Measurements from ENCODE around the gene ABCC6.
"Not testable (repeated sequence)": the region's sequence is repeated elsewhere in the genome, so short reads cannot be mapped to it uniquely, and the experiment has no call there.

The ABCC6 gene

GRCh38 chr16:16166085-16166484 lies 57.2 kb downstream of the ABCC6 start:
- Histone ChIP-seq H3K4me1 (ENCODE audit: control insufficient read depth, insufficient read depth, low read length, poor library complexity, severe bottlenecking) (no peaks in the 10 kb centered on the region), H3K27ac (ENCODE audit: insufficient read depth, low read length, poor library complexity, severe bottlenecking) (no peak overlapping the region), H3K4me3 (ENCODE audit: insufficient read depth, low read depth, low read length, poor library complexity, severe bottlenecking) (no peak overlapping the region), H3K27me3 (replicated peaks; ENCODE audit: control insufficient read depth, insufficient read depth, low read length, poor library complexity, severe bottlenecking) (no peaks in the 10 kb centered on the region), H3K9me3 (ENCODE audit: control insufficient read depth, low read length) (no peaks in the 10 kb centered on the region), H3K36me3 (ENCODE audit: control insufficient read depth, insufficient read depth, low read length) (no peaks in the 10 kb centered on the region)
- DNase-seq: no peak

- H3K4me3 ChIP-seq (ENCODE audit: insufficient read depth, low read depth, low read length, poor library complexity, severe bottlenecking): no peak overlapping the region
- H3K27me3 ChIP-seq (replicated peaks; ENCODE audit: control insufficient read depth, insufficient read depth, low read length, poor library complexity, severe bottlenecking): no peaks in the 10 kb centered on the region
- H3K36me3 ChIP-seq (ENCODE audit: control insufficient read depth, insufficient read depth, low read length): no peaks in the 10 kb centered on the region
- no peaks in the 10 kb centered on the region for H3K4me1 ChIP-seq (ENCODE audit: control insufficient read depth, insufficient read depth, low read length, poor library complexity, severe bottlenecking)
- H3K27ac ChIP-seq (ENCODE audit: insufficient read depth, low read length, poor library complexity, severe bottlenecking): no peak overlapping the region
- peaks cover 8% of the 10 kb centered on the region for H3K9me3 ChIP-seq (ENCODE audit: control insufficient read depth, low read length)
- DNase-seq: no peak
Measured at GRCh38 chr16:16164243-16164642, 59.1 kb downstream of the ABCC6 start.

GRCh38 chr16:16163571-16163970 lies 59.7 kb downstream of the ABCC6 start:
- DNase-seq: no peak
- Histone ChIP-seq H3K4me3 (ENCODE audit: insufficient read depth, low read depth, low read length, poor library complexity, severe bottlenecking) (no peak overlapping the region), H3K27me3 (replicated peaks; ENCODE audit: control insufficient read depth, insufficient read depth, low read length, poor library complexity, severe bottlenecking) (no peaks in the 10 kb centered on the region), H3K9me3 (ENCODE audit: control insufficient read depth, low read length) (peaks cover 10% of the 10 kb centered on the region), H3K4me1 (ENCODE audit: control insufficient read depth, insufficient read depth, low read length, poor library complexity, severe bottlenecking) (no peaks in the 10 kb centered on the region), H3K27ac (ENCODE audit: insufficient read depth, low read length, poor library complexity, severe bottlenecking) (no peak overlapping the region), H3K36me3 (ENCODE audit: control insufficient read depth, insufficient read depth, low read length) (no peaks in the 10 kb centered on the region)

- DNase-seq: no peak
- Histone ChIP-seq H3K27ac (ENCODE audit: insufficient read depth, low read length, poor library complexity, severe bottlenecking) (no peak overlapping the region), H3K4me1 (ENCODE audit: control insufficient read depth, insufficient read depth, low read length, poor library complexity, severe bottlenecking) (no peaks in the 10 kb centered on the region), H3K27me3 (replicated peaks; ENCODE audit: control insufficient read depth, insufficient read depth, low read length, poor library complexity, severe bottlenecking) (no peaks in the 10 kb centered on the region), H3K4me3 (ENCODE audit: insufficient read depth, low read depth, low read length, poor library complexity, severe bottlenecking) (no peak overlapping the region), H3K9me3 (ENCODE audit: control insufficient read depth, low read length) (peaks cover 10% of the 10 kb centered on the region), H3K36me3 (ENCODE audit: control insufficient read depth, insufficient read depth, low read length) (no peaks in the 10 kb centered on the region)
Measured at GRCh38 chr16:16163109-16163508, 60.2 kb downstream of the ABCC6 start.

GRCh38 chr16:16162591-16162990 lies 60.7 kb downstream of the ABCC6 start:
- DNase-seq: no peak
- H3K27ac ChIP-seq (ENCODE audit: insufficient read depth, low read length, poor library complexity, severe bottlenecking): no peak overlapping the region
- no peaks in the 10 kb centered on the region for H3K36me3 ChIP-seq (ENCODE audit: control insufficient read depth, insufficient read depth, low read length)
- peaks cover 10% of the 10 kb centered on the region for H3K9me3 ChIP-seq (ENCODE audit: control insufficient read depth, low read length)
- H3K4me3 ChIP-seq (ENCODE audit: insufficient read depth, low read depth, low read length, poor library complexity, severe bottlenecking): no peak overlapping the region
- no peaks in the 10 kb centered on the region for H3K27me3 ChIP-seq (replicated peaks; ENCODE audit: control insufficient read depth, insufficient read depth, low read length, poor library complexity, severe bottlenecking)
- no peaks in the 10 kb centered on the region for H3K4me1 ChIP-seq (ENCODE audit: control insufficient read depth, insufficient read depth, low read length, poor library complexity, severe bottlenecking)

GRCh38 chr16:16161840-16162239 lies 61.5 kb downstream of the ABCC6 start:
- H3K27ac ChIP-seq (ENCODE audit: insufficient read depth, low read length, poor library complexity, severe bottlenecking); H3K36me3 ChIP-seq (ENCODE audit: control insufficient read depth, insufficient read depth, low read length); DNase-seq; H3K4me3 ChIP-seq (ENCODE audit: insufficient read depth, low read depth, low read length, poor library complexity, severe bottlenecking); H3K4me1 ChIP-seq (ENCODE audit: control insufficient read depth, insufficient read depth, low read length, poor library complexity, severe bottlenecking); H3K27me3 ChIP-seq (replicated peaks; ENCODE audit: control insufficient read depth, insufficient read depth, low read length, poor library complexity, severe bottlenecking): not testable (repeated sequence)
- peaks cover 10% of the 10 kb centered on the region for H3K9me3 ChIP-seq (ENCODE audit: control insufficient read depth, low read length)

- no peak overlapping the region for H3K27ac ChIP-seq (ENCODE audit: insufficient read depth, low read length, poor library complexity, severe bottlenecking)
- no peak overlapping the region for H3K4me3 ChIP-seq (ENCODE audit: insufficient read depth, low read depth, low read length, poor library complexity, severe bottlenecking)
- H3K36me3 ChIP-seq (ENCODE audit: control insufficient read depth, insufficient read depth, low read length): no peaks in the 10 kb centered on the region
- peaks cover 10% of the 10 kb centered on the region for H3K9me3 ChIP-seq (ENCODE audit: control insufficient read depth, low read length)
- H3K27me3 ChIP-seq (replicated peaks; ENCODE audit: control insufficient read depth, insufficient read depth, low read length, poor library complexity, severe bottlenecking): no peaks in the 10 kb centered on the region
- no peak for DNase-seq
- no peaks in the 10 kb centered on the region for H3K4me1 ChIP-seq (ENCODE audit: control insufficient read depth, insufficient read depth, low read length, poor library complexity, severe bottlenecking)
Measured at GRCh38 chr16:16161319-16161718, 62.0 kb downstream of the ABCC6 start.

- H3K9me3 ChIP-seq (ENCODE audit: control insufficient read depth, low read length): peaks cover 10% of the 10 kb centered on the region
Measured at GRCh38 chr16:16159662-16160061, 63.6 kb downstream of the ABCC6 start.

GRCh38 chr16:16158741-16159374 lies 64.4 kb downstream of the ABCC6 start:
- no peaks in the 10 kb centered on the region for H3K27me3 ChIP-seq (replicated peaks; ENCODE audit: control insufficient read depth, insufficient read depth, low read length, poor library complexity, severe bottlenecking)
- no peak for DNase-seq
- no peak overlapping the region for H3K27ac ChIP-seq (ENCODE audit: insufficient read depth, low read length, poor library complexity, severe bottlenecking)
- no peak overlapping the region for H3K4me3 ChIP-seq (ENCODE audit: insufficient read depth, low read depth, low read length, poor library complexity, severe bottlenecking)
- H3K9me3 ChIP-seq (ENCODE audit: control insufficient read depth, low read length): peaks cover 10% of the 10 kb centered on the region
- H3K36me3 ChIP-seq (ENCODE audit: control insufficient read depth, insufficient read depth, low read length): no peaks in the 10 kb centered on the region
- no peaks in the 10 kb centered on the region for H3K4me1 ChIP-seq (ENCODE audit: control insufficient read depth, insufficient read depth, low read length, poor library complexity, severe bottlenecking)

More at GRCh38 chr16:16159662-16160061, 63.6 kb downstream of the ABCC6 start:
- no peak overlapping the region for H3K4me3 ChIP-seq (ENCODE audit: insufficient read depth, low read depth, low read length, poor library complexity, severe bottlenecking)
- no peaks in the 10 kb centered on the region for H3K36me3 ChIP-seq (ENCODE audit: control insufficient read depth, insufficient read depth, low read length)
- H3K27ac ChIP-seq (ENCODE audit: insufficient read depth, low read length, poor library complexity, severe bottlenecking): no peak overlapping the region
- DNase-seq: no peak
- no peaks in the 10 kb centered on the region for H3K27me3 ChIP-seq (replicated peaks; ENCODE audit: control insufficient read depth, insufficient read depth, low read length, poor library complexity, severe bottlenecking)
- no peaks in the 10 kb centered on the region for H3K4me1 ChIP-seq (ENCODE audit: control insufficient read depth, insufficient read depth, low read length, poor library complexity, severe bottlenecking)

GRCh38 chr16:16158082-16158658 lies 65.1 kb downstream of the ABCC6 start:
- Histone ChIP-seq H3K27me3 (replicated peaks; ENCODE audit: control insufficient read depth, insufficient read depth, low read length, poor library complexity, severe bottlenecking) (no peaks in the 10 kb centered on the region), H3K36me3 (ENCODE audit: control insufficient read depth, insufficient read depth, low read length) (no peaks in the 10 kb centered on the region), H3K4me3 (ENCODE audit: insufficient read depth, low read depth, low read length, poor library complexity, severe bottlenecking) (no peak overlapping the region), H3K9me3 (ENCODE audit: control insufficient read depth, low read length) (peaks cover 10% of the 10 kb centered on the region), H3K27ac (ENCODE audit: insufficient read depth, low read length, poor library complexity, severe bottlenecking) (no peak overlapping the region), H3K4me1 (ENCODE audit: control insufficient read depth, insufficient read depth, low read length, poor library complexity, severe bottlenecking) (no peaks in the 10 kb centered on the region)
- DNase-seq: no peak
